Measurements from ENCODE around the gene CADM1.

Gene CADM1

GRCh38 chr11:115462004-115462541, 42.1 kb downstream of the CADM1 start:
- no peak for ATAC-seq (replicated peaks)
- no peaks in the 10 kb centered on the region for H3K36me3 Mint-ChIP-seq (ENCODE audit: insufficient read depth)
- H3K9me3 Mint-ChIP-seq, result no peaks in the 10 kb centered on the region
- H3K4me3 Mint-ChIP-seq, result no peak overlapping the region
- peaks cover 0 to 5% of the 10 kb centered on the region in 2 donors for H3K27me3 Mint-ChIP-seq
- no peak overlapping the region for H3K27ac Mint-ChIP-seq
- H3K4me1 Mint-ChIP-seq (ENCODE audit: low read depth in 2 of 2), result no peaks in the 10 kb centered on the region
- no peak for DNase-seq

DNA sequence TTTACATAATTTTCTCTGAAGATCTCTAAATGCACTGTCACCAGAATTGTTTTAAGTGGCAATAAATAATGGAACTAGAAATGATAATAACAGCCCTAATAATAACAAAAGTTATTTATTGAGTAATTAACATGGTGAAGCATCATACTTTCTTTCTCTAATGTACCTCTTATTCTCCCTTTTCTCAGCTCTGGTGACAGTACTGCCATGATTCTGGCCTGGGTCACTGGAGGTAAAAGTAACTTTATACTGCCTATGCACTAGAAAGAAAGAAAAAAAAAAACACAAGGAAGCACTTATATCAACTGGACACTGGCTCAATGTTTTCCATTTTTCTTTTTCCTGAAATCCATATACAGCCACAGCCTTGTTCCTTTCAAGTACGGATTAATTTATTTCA, 43.7 kb downstream of the CADM1 start:
- DNase-seq (no peak), ATAC-seq (replicated peaks) (no peak)
- Mint-ChIP-seq H3K36me3 (ENCODE audit: insufficient read depth) (no peaks in the 10 kb centered on the region), H3K4me3 (no peak overlapping the region), H3K27me3 (peaks cover 0 to 5% of the 10 kb centered on the region in 2 donors), H3K9me3 (no peaks in the 10 kb centered on the region), H3K27ac (no peak overlapping the region), H3K4me1 (ENCODE audit: low read depth in 2 of 2) (no peaks in the 10 kb centered on the region)

DNA sequence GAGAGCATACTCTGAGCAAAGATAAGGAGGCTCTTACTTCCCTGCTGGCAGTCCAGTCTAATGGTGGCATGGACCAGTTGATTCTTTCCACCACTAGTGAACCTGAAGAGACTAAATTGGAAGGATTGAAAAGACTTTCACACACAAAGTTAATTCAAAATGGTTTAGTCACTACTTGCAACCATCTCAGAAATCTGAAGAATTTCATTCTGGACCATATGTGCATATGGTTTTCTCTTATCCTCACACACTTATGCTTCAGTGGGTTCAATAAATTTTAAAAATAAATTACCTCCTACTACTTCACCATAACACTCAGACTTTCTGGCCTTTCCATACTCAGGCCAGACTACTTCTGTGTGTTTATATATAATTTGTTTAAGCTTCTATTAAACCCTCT, 44.7 kb downstream of the CADM1 start:
- Mint-ChIP-seq H3K36me3 (ENCODE audit: insufficient read depth) (no peaks in the 10 kb centered on the region), H3K4me3 (no peak overlapping the region), H3K27me3 (peaks cover 0 to 5% of the 10 kb centered on the region in 2 donors), H3K27ac (no peak overlapping the region), H3K9me3 (no peaks in the 10 kb centered on the region), H3K4me1 (ENCODE audit: low read depth in 2 of 2) (no peaks in the 10 kb centered on the region)
- DNase-seq (no peak), ATAC-seq (replicated peaks) (no peak)

GRCh38 chr11:115458877-115459276, 45.3 kb downstream of the CADM1 start:
- Mint-ChIP-seq H3K4me1 (ENCODE audit: low read depth in 2 of 2) (no peaks in the 10 kb centered on the region), H3K27me3 (peaks cover 0 to 5% of the 10 kb centered on the region in 2 donors)

GRCh38 chr11:115456019-115456418, 48.2 kb downstream of the CADM1 start:
- ATAC-seq (replicated peaks) (no peak), DNase-seq (no peak)
- Mint-ChIP-seq H3K27me3 (no peaks in the 10 kb centered on the region), H3K27ac (no peak overlapping the region), H3K4me3 (no peak overlapping the region), H3K36me3 (ENCODE audit: insufficient read depth) (no peaks in the 10 kb centered on the region), H3K4me1 (ENCODE audit: low read depth in 2 of 2) (no peaks in the 10 kb centered on the region), H3K9me3 (no peaks in the 10 kb centered on the region)

More at GRCh38 chr11:115458877-115459276, 45.3 kb downstream of the CADM1 start:
- Mint-ChIP-seq H3K27ac (no peak overlapping the region), H3K4me3 (no peak overlapping the region), H3K9me3 (no peaks in the 10 kb centered on the region), H3K36me3 (ENCODE audit: insufficient read depth) (no peaks in the 10 kb centered on the region)
- no peak for DNase-seq
- no peak for ATAC-seq (replicated peaks)

GRCh38 chr11:115455613-115456012, 48.6 kb downstream of the CADM1 start:
- Mint-ChIP-seq H3K36me3 (ENCODE audit: insufficient read depth) (no peaks in the 10 kb centered on the region), H3K27me3 (no peaks in the 10 kb centered on the region), H3K9me3 (no peaks in the 10 kb centered on the region), H3K27ac (no peak overlapping the region), H3K4me3 (no peak overlapping the region), H3K4me1 (ENCODE audit: low read depth in 2 of 2) (no peaks in the 10 kb centered on the region)
- DNase-seq (no peak), ATAC-seq (replicated peaks) (no peak)

DNA sequence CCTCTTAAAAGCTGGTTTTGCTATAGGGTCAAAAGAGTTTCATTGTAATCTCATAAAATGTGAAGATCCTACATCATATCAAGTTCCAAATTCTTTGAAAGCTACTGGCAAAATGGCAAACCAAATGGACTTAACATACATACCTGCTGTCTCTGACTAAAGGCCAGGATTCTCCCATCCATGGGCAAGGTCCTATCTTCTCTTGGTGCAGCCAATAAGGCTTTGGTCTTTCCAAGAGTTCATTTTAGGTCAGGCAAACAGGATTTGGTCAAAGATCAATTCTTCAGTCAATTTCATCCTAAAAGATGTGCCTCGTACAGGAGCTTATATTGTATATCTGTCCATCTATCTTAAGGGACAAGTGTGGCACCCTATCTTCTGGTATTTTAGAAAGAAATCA, 49.7 kb downstream of the CADM1 start:
- ATAC-seq (replicated peaks), result no peak
- Mint-ChIP-seq H3K9me3 (peaks cover 0 to 5% of the 10 kb centered on the region in 2 donors), H3K4me3 (no peak overlapping the region), H3K4me1 (ENCODE audit: low read depth in 2 of 2) (no peaks in the 10 kb centered on the region), H3K27me3 (no peaks in the 10 kb centered on the region), H3K36me3 (ENCODE audit: insufficient read depth) (no peaks in the 10 kb centered on the region), H3K27ac (no peak overlapping the region)
- DNase-seq, result no peak

GRCh38 chr11:115453693-115454490, 50.3 kb downstream of the CADM1 start:
- Mint-ChIP-seq H3K9me3 (peaks cover 0 to 5% of the 10 kb centered on the region in 2 donors), H3K4me1 (ENCODE audit: low read depth in 2 of 2) (no peaks in the 10 kb centered on the region)

GRCh38 chr11:115452241-115452640, 52.0 kb downstream of the CADM1 start:
- Mint-ChIP-seq H3K36me3 (ENCODE audit: insufficient read depth) (no peaks in the 10 kb centered on the region), H3K4me1 (ENCODE audit: low read depth in 2 of 2) (no peaks in the 10 kb centered on the region), H3K9me3 (peaks cover 2 to 5% of the 10 kb centered on the region in 2 donors), H3K4me3 (no peak overlapping the region), H3K27ac (no peak overlapping the region), H3K27me3 (no peaks in the 10 kb centered on the region)
- ATAC-seq (replicated peaks), result no peak
- DNase-seq, result no peak

More at GRCh38 chr11:115453693-115454490, 50.3 kb downstream of the CADM1 start:
- Mint-ChIP-seq H3K27me3 (no peaks in the 10 kb centered on the region), H3K27ac (no peak overlapping the region), H3K36me3 (ENCODE audit: insufficient read depth) (no peaks in the 10 kb centered on the region), H3K4me3 (no peak overlapping the region)
- ATAC-seq (replicated peaks) (no peak), DNase-seq (no peak)

- peaks cover 3 to 5% of the 10 kb centered on the region in 2 donors for H3K9me3 Mint-ChIP-seq
- H3K27me3 Mint-ChIP-seq, result no peaks in the 10 kb centered on the region
- no peak overlapping the region for H3K4me3 Mint-ChIP-seq
- no peaks in the 10 kb centered on the region for H3K4me1 Mint-ChIP-seq (ENCODE audit: low read depth in 2 of 2)
- H3K27ac Mint-ChIP-seq, result no peak overlapping the region
- H3K36me3 Mint-ChIP-seq (ENCODE audit: insufficient read depth), result no peaks in the 10 kb centered on the region
- no peak for DNase-seq
- no peak for ATAC-seq (replicated peaks)
These were observed 53.7 kb downstream of the CADM1 start for GRCh38 chr11:115450519-115450918.

DNA sequence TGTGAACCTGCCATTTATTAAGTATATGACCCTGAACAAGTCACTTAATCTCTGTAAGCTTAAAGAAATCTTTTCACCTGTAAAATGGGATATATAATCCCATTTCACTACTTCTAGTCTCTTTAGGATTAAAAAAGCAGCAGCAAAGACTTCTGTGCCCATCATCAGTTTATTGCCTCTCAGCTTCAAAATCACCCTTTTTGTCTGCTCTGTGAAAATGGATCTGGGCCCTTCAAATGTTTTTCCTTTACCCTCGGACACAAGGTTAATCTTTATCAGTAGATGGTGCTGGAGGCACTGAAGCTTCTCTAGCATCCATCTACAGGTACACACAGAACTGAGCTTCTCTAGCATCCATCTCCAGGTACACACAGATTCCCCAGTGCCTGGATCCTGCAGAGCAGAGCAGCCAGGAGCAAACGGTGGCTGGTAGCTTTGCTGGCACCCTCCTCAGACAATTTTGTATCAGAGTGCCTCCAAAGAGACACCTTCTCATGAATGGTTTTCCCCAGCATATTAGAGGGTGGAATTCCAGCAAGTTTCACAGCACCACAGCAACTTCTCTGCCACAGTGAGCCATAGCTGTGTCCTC, 56.8 kb downstream of the CADM1 start:
- H3K9me3 Mint-ChIP-seq, result peaks cover 5 to 6% of the 10 kb centered on the region in 2 donors
- no peak overlapping the region for H3K27ac Mint-ChIP-seq
- DNase-seq (no peak), ATAC-seq (replicated peaks) (no peak)
- no peaks in the 10 kb centered on the region for H3K27me3 Mint-ChIP-seq
- no peak overlapping the region for H3K4me3 Mint-ChIP-seq
- H3K4me1 Mint-ChIP-seq (ENCODE audit: low read depth in 2 of 2), result no peaks in the 10 kb centered on the region
- no peaks in the 10 kb centered on the region for H3K36me3 Mint-ChIP-seq (ENCODE audit: insufficient read depth)

GRCh38 chr11:115446214-115446613, 58.0 kb downstream of the CADM1 start:
- Mint-ChIP-seq H3K4me3 (no peak overlapping the region), H3K27ac (no peak overlapping the region), H3K4me1 (ENCODE audit: low read depth in 2 of 2) (no peaks in the 10 kb centered on the region), H3K9me3 (peaks cover 5 to 6% of the 10 kb centered on the region in 2 donors), H3K27me3 (no peaks in the 10 kb centered on the region), H3K36me3 (ENCODE audit: insufficient read depth) (no peaks in the 10 kb centered on the region)
- no peak for ATAC-seq (replicated peaks)
- no peak for DNase-seq

DNA sequence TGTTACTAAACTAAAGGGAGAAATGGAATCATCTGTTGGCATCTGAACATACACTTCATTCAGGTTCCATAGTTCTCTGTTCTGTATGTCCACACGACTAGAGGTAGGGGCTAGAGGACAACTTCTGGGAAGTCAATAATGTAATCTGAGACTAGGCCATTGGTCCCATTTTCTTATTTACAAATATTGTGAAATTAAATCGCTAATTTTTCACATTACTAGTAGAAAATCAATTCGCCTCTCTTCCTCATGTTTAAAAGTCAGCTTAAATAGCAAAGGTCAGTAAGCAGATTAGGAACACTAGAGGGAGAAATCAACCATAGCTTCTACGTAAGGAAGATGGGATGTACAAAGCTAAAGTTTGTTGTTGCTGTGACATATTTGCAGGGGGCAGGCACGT, 59.7 kb downstream of the CADM1 start:
- DNase-seq, result no peak
- no peaks in the 10 kb centered on the region for H3K36me3 Mint-ChIP-seq (ENCODE audit: insufficient read depth)

More for the DNA sequence above, 59.7 kb downstream of the CADM1 start:
- ATAC-seq (replicated peaks), result no peak
- H3K4me3 Mint-ChIP-seq, result no peak overlapping the region
- peaks cover 0 to 5% of the 10 kb centered on the region in 2 donors for H3K27me3 Mint-ChIP-seq
- no peaks in the 10 kb centered on the region for H3K4me1 Mint-ChIP-seq (ENCODE audit: low read depth in 2 of 2)
- no peak overlapping the region for H3K27ac Mint-ChIP-seq
- peaks cover 0 to 6% of the 10 kb centered on the region in 2 donors for H3K9me3 Mint-ChIP-seq

Data from effector memory CD8-positive, alpha-beta T cell (primary cell).